Measurements from ENCODE around the gene NAA38.

Gene NAA38

GRCh38 chr17:7822126-7822525, 35.2 kb downstream of the NAA38 start:
- DNase-seq (ENCODE audit: low read depth), result no peak
- TF ChIP-seq, protein P1, sequence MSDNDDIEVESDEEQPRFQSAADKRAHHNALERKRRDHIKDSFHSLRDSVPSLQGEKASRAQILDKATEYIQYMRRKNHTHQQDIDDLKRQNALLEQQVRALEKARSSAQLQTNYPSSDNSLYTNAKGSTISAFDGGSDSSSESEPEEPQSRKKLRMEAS (IDR thresholded peaks at IDR 0.05; ENCODE audit: low read depth, low read length), result no peak
- TF ChIP-seq POLR2A (IDR thresholded peaks at IDR 0.05; ENCODE audit: extremely low read depth, insufficient read length) (no peak), MYC (IDR thresholded peaks at IDR 0.05; ENCODE audit: low read depth, low read length) (no peak), CTCF (IDR thresholded peaks at IDR 0.05; ENCODE audit: low read depth, low read length) (no peak)
- H3K4me3 ChIP-seq (ENCODE audit: low read depth, low read length), result no peak overlapping the region

DNA sequence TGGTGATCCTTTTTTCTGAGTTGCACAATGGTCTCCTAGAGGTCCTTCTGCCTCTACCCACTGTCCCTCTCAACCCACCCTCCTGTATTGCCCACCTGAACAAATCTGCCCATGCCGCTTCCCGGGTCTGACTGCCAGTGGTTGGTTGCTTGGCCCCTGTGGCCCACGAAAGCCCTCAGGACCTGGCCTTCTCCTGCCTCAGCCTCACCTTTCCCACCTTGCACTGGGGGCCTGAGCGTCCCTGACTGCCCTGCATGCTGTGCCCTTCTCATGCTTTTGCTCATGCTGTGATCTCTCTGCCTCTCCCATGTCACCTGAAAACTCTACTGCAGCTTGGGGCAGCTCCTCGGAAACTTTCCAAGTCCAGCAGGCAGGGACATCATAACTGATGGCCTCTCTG, 37.1 kb downstream of the NAA38 start:
- no peak overlapping the region for H3K4me3 ChIP-seq (ENCODE audit: low read depth, low read length)
- TF ChIP-seq, protein P1 (IDR thresholded peaks at IDR 0.05; ENCODE audit: low read depth, low read length), result no peak
- no peak for TF ChIP-seq MYC (IDR thresholded peaks at IDR 0.05; ENCODE audit: low read depth, low read length)
- TF ChIP-seq POLR2A (IDR thresholded peaks at IDR 0.05; ENCODE audit: extremely low read depth, insufficient read length), result no peak
- TF ChIP-seq CTCF (IDR thresholded peaks at IDR 0.05; ENCODE audit: low read depth, low read length), result no peak
- no peak for DNase-seq (ENCODE audit: low read depth)

DNA sequence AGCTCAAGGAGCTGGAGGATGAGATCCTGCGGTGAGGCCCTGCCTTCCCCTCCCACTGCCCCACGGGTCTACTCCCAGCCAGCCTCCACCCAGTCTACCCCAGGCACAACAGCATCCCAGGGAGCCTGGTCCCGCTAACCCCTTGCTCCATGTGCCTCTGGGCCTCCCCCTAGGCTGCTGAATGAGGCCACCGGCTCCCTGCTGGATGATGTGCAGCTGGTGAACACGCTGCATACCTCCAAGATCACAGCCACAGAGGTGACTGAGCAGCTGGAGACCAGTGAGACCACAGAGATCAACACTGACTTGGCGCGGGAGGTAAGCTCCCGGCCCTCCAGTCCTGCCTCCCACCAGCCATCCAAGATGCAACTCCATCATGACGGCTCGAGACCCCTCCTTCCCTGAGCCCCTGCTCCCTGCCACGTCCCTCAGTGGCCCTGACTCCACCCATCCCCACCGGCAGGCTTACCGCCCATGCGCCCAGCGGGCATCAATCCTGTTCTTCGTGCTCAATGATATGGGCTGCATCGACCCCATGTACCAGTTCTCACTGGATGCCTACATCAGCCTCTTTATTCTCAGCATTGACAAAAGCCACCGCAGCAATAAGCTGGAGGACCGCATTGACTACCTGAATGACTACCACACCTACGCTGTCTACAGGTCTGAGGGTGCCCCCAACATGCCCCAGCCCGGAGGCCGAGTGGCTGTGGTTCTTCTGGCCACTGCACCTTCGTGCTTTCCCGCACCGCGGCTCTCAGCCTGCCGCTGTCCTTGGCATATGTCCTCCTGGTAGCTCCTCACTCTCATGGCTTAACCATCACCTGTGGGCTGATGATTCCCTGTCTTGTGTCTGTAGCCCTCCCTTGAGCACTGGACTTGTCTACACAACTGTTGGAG, 38.4 kb downstream of the NAA38 start:
- H3K4me3 ChIP-seq (ENCODE audit: low read depth, low read length), result no peak overlapping the region
- TF ChIP-seq, protein P1 (IDR thresholded peaks at IDR 0.05; ENCODE audit: low read depth, low read length), result no peak
- TF ChIP-seq POLR2A (IDR thresholded peaks at IDR 0.05; ENCODE audit: extremely low read depth, insufficient read length) (no peak), CTCF (IDR thresholded peaks at IDR 0.05; ENCODE audit: low read depth, low read length) (no peak), MYC (IDR thresholded peaks at IDR 0.05; ENCODE audit: low read depth, low read length) (no peak)
- DNase-seq (ENCODE audit: low read depth), result no peak

DNA sequence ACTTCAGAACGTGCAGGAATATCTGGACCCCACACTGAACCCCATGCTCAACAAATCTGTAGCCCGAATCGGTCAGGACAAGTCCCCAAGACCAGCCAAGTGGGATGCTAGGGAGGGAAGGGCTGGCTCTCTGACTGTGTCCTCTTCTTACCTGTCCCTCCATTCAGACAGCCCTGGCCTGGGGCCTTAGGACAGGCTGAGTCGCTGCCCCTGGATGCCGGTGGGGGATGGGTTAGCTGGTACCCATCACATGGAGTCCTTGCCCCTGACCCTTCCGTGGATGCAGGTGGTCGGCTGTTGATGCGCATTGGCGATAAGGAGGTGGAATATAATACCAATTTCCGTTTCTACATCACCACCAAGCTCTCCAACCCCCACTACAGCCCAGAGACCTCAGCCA, 39.3 kb downstream of the NAA38 start:
- no peak overlapping the region for H3K4me3 ChIP-seq (ENCODE audit: low read depth, low read length)
- DNase-seq (ENCODE audit: low read depth), result no peak
- TF ChIP-seq CTCF (IDR thresholded peaks at IDR 0.05; ENCODE audit: low read depth, low read length) (no peak), MYC (IDR thresholded peaks at IDR 0.05; ENCODE audit: low read depth, low read length) (no peak), POLR2A (IDR thresholded peaks at IDR 0.05; ENCODE audit: extremely low read depth, insufficient read length) (no peak)
- TF ChIP-seq, protein P1 (IDR thresholded peaks at IDR 0.05; ENCODE audit: low read depth, low read length), result no peak

DNA sequence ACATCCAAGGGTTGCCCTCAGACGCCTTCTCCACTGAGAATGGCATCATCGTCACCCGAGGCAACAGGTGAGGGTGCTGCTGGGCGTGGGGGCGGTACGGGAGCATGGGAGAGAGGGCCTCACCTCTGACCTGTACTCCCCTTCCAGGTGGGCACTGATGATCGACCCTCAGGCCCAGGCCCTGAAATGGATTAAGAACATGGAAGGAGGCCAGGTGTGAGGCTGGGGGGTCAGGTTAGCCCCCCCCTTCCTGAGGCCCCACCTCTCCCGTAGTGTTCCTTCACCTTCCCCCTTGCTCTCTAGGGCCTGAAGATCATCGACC, 39.8 kb downstream of the NAA38 start:
- H3K4me3 ChIP-seq (ENCODE audit: low read depth, low read length), result no peak overlapping the region
- DNase-seq (ENCODE audit: low read depth), result no peak
- TF ChIP-seq, protein P1 (IDR thresholded peaks at IDR 0.05; ENCODE audit: low read depth, low read length), result no peak
- TF ChIP-seq MYC (IDR thresholded peaks at IDR 0.05; ENCODE audit: low read depth, low read length), result no peak

DNA sequence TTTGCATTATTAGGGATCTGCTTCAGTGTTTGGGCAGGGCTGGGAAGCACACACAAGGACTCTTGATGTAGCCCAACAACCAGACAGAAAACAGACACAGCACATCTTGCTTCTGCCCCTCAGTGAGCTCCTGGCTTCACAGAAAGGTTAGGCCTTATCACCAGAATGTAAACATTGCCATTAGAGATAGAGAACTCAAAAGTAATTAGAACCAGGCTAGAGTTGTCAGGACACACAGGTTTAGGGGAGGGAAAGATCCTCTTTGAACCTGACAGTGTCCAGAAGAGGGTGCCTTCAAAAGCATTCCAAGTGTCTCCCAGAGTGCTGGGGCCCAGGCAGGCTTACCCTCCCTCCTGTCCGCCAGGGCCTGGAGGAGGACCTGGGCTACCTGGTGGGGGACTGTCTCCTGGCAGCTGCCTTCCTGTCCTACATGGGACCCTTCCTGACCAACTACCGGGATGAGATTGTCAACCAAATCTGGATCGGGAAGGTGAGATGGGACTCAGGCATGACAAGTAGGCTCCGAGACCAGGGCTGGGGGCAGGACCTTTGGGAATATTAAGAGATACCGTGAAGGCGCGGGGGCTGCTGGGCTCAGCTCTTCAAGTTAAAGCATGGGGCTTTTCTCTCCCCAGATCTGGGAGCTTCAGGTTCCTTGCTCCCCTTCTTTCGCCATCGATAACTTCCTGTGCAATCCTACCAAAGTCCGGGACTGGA, 40.3 kb downstream of the NAA38 start:
- TF ChIP-seq MYC (IDR thresholded peaks at IDR 0.05; ENCODE audit: low read depth, low read length) (no peak), CTCF (IDR thresholded peaks at IDR 0.05; ENCODE audit: low read depth, low read length) (no peak), POLR2A (IDR thresholded peaks at IDR 0.05; ENCODE audit: extremely low read depth, insufficient read length) (no peak)
- TF ChIP-seq, protein P1 (IDR thresholded peaks at IDR 0.05; ENCODE audit: low read depth, low read length), result no peak
- DNase-seq (ENCODE audit: low read depth), result no peak
- no peak overlapping the region for H3K4me3 ChIP-seq (ENCODE audit: low read depth, low read length)
